GM19452 (cell line): Measurements from ENCODE around the gene GALNT11.
"Not testable (repeated sequence)": the region's sequence is repeated elsewhere in the genome, so short reads cannot be mapped to it uniquely, and the experiment has no call there.

Experiments
- ATAC-seq: cut with Tn5 transposase; IDR thresholded peaks from one replicate; pipeline ENCODE4 v1.9.1; 2021; ENCODE audit not compliant: unreplicated experiment

The GALNT11 gene

DNA sequence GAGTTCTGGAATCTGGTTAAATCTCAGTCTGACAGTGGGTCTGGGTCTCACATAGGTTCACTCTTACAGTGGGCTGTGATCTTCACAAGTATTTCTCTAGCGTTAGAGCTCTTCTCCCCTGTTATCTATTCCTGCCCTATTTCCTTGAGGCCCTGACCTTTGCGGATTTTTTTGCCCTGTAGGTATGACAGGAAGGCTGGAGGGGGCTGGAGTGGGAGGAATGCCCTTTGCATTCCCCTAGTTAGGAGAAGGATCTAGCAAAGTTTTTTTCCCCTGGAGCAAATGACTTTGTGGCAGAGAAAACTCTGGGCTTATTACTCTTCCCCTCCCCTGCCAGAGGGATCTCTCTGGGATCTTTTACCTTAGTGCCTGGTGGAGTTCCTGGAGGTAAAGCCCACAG lies 49.2 kb downstream of the GALNT11 start:
- ATAC-seq = no peak

DNA sequence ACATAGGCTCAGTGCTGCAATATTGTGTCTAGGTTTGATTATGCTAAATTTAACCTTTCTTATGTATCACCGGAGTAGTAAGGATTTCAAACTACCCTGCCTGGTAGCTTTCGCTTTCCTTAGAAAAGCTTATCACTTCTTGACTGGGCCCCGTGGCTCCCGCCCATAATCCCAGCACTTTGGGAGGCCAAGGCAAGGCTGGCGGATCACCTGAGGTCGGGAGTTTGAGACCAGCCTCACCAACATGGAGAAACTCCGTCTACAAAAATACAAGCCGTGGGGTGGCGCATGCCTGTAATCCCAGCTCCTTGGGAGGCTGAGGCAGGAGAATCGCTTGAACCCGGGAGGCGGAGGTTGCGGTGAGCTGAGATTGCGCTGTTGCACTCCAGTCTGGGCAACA lies 49.9 kb downstream of the GALNT11 start:
- ATAC-seq = not testable (repeated sequence)

DNA sequence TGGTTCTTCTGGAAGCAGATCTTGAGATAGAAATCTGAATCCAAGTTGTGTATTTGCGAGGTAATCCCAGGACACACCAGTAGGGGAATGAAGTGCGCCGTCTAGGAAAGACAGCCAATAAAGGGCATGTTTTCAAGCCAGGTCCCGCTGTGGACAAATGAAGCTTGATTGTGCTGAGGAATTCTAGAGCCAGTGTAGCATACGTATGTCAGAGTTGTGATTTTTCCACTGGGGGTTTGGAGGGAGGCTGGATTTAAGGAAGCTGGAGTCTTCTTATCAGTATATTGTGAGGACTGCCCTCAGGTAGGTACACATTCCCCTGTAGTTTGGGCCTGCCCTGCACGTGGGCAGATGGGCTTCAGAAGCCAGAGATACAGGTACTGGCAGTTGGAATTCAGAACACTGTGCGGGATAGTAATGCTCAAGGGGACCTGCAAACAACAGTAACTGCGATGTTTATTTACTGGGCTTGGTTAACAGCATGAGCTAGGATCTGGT lies 50.9 kb downstream of the GALNT11 start:
- no peak for ATAC-seq

DNA sequence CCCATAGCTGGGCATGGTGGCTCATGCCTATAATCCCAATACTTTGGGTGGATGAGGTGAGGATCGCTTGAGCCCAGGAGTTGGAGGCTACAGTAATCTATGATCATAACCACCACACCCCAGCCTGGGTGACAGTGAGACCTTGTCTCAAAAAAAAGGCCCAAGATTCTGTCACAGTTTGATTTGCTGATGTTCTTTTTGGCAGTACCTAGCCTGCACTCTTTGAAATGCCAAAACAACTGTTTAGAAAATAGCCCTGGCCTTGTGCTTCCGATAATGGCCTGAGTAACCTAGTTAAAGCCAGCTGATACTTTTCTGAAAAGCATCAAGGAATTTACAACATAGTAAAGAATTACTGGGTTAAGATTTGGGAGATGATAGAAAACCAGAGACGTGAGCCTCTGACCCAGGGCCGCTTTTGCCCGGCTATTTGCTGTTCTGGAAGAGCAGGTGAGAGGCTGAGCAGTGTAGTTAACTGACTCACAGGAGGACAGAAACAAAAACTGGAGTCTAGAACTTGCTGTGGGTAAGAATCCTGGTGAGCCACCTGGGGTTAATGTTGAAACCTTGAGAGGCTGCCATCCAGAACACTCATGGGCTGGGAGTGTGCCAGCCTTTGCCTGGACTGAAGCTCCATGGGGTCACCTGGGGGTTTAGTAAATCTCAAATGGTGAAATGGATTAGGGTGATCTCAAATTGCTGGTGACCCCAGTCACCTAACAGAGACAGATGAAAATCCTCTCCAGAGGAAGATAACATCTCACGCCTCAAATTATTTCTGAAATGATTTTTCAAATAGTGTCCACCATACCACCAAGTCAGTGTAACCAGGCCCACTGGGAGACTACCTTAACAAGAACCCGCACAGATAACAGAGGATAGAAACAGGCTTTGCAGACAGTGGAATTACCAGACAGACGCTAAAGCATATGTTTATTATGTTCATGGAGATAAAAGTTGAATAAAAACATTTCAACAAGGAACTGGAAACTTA lies 51.8 kb downstream of the GALNT11 start:
- ATAC-seq = no peak

DNA sequence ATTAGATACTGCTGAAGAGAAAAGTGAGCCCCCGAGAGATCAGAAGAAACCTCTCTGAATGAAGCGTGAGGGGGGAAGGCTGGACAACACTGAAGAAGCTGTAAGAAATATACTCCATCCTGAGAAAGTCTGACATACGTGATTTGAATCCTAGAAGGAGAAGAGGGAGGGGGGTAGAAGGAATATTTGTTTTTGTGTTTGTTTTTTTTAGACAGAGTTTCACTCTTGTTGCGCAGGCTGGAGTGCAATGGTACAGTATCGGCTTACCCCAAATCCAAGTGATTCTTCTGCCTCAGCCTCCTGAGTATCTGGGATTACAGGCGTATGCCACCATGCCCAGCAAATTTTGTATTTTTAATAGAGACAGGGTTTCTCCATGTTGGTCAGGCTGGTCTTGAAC lies 52.6 kb downstream of the GALNT11 start:
- no peak for ATAC-seq

DNA sequence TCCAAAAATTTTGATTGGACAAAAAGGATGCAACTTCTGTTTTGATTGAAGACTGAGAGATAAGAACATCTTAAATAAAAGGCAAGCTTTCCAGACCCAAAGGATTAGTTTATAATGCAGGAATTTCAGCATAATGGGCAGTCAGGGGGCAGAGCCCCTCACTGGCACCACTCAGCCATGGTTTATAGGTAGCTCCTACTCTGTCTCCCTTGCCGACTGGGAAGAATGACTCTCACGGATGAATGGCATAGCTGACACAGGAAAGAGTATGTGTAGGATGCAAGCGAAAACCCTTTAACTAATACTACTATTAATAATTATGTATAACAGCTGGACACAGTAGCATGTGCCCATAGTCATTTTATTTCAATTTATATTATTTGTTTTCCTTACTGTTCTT lies 53.3 kb downstream of the GALNT11 start:
- no peak for ATAC-seq

DNA sequence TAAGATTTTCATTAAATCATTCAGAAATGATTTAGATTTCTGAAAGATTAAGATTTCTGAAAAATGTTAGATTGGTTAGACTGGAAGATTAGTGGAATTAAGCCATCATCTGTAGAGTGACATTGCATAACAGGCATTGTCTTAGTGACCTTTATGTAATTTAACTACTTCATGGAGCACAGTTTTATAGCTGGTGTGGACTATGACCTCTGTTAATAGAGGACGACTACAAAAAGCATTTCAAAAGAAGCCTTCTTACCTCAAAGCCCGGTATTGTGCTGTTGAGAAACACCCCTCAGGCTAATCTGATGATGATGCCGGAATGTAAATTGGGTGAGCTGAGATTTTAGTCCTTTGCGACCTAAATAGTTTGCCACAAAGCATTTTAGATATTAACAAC lies 55.6 kb downstream of the GALNT11 start:
- ATAC-seq = no peak

DNA sequence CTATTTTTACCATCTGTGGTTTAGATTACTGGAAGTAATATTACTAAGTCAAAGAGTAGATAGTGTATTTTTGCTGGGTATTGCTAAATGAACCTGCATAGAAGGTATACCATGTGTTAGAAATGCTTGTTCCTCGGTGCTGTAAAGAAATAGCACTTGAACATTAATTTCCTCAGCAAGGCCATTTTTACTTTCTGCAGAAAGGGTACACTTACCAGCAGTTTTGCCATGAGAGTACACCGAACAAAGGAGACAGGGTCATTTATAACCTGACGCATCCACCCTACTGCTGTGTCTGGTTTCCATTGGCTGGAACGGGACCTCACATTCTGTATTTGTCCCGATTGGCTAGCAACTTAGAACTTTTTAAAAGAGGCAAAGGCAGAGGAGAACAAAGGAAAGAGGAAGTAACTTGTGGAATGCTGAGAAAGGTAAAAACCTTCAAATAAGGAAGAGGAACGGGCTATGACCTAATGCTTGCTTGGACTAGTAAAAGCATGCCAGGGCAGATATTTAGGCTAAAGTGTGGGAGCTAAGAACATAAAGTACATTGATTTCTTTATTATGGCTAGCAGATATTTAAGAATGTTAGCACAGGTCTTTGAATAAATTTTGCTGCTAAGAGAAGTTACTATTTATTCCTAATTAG lies 56.7 kb downstream of the GALNT11 start:
- not testable (repeated sequence) for ATAC-seq

DNA sequence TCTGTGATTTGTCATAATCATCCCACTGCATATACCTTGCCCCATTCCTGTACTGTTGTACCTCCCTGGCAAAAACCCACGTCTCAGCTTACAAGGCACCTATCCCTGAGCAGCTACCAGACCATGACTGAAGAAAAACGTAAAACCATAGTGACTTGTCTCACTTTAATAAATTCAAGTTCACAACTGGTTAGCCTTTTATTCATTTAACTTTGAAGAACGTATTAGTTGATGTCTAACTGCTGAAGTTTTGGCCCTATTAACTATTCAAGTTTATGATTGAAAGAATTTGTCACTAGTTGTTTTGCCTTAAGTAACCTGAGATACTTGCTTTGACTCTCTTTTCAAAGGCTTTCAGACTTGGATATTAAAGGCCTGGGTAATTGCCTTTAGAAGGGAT lies 59.7 kb downstream of the GALNT11 start:
- no peak for ATAC-seq

DNA sequence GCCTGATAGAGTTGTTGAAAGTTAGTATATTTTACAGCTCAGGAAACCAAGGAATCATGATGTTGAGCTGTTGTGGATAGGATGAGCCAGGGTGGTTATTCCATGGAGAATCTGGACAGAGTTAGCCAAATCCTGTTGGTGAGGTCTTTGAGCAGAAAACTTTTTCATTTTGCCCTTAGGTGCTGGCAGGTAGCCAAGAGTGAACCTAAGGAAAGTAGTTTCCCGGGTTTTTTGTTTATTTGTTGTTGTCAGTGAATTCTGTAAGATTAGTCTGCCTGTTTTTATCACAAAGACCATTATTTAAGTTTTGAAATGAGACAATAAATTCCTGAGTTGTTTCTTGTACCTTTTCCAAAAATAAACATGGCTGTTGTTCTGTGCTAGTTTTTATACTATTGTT lies 61.0 kb downstream of the GALNT11 start:
- no peak for ATAC-seq

DNA sequence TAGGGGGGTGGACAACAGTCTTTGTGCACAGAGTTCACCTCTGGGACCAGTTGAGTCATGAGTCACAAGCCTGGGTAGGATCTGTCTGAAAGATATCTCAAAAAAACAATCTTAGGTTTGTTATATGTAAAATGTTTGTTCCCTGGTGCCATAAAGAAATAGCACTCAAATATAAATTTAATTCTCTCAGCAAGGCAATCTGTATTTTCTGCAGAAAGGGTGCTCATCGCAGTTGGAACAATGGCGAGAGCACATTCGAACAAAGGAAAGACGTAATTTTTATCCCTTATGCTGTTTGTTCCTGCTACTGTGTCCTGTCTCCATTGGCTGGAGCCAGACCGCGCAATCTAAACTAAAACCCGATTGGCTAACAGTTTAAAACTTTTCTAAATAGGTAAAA lies 63.7 kb downstream of the GALNT11 start:
- ATAC-seq = no peak

DNA sequence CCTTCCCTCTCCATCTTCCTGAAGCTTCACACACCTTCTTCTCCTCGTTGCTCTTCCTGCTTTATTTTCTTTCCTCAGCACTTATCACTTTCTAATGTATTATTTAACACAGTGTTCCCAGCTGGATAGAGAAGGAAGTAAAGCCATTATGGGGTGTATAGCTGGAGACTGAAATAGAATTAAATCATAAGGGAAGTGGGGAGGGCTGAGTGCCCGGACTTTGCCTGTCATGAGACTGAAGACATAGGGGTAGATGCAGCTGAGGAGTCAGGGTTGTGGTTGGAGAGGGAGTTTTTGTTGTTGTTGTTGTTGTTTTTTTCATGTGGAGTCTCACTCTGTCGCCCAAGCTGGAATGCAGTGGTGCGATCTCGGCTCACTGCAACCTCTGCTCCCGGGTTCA lies 65.3 kb downstream of the GALNT11 start:
- no peak for ATAC-seq

DNA sequence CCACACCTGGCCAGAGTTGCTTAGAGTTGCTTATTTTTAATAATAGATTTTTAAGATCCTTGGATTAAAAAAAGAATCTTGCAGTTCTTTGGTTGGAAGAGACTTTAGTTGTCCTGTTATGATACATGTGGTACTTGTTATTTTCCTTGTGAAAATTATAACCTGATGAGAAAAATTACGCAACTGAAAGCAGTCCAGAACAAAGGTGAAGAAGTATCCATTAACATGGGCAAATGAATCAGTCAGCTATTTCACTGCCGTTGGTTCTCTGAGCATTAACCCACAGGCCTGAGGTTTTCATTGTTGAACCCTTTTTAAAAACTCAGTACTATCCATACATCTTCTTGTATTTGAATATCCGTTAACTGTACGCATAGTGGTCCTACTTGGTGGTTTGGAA lies 68.2 kb downstream of the GALNT11 start:
- ATAC-seq = no peak

DNA sequence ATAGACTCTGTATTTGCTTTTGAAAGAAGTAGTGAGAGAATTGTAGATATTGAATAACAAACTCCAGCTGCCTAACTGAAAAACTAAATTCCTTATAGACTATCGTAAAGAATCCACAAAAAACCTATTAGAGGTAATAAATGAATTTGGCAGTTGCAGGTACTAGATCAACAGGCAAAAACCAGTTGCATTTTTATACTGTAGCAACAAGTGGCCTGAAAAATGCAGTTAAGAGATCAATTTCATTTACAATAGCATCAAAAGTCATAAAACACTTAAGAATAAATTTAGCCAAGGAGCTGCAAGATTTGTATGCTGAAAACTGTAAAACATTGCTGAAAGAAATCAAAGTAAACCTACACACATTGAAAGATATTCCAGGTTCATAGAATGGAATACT lies 70.3 kb downstream of the GALNT11 start:
- ATAC-seq = no peak

DNA sequence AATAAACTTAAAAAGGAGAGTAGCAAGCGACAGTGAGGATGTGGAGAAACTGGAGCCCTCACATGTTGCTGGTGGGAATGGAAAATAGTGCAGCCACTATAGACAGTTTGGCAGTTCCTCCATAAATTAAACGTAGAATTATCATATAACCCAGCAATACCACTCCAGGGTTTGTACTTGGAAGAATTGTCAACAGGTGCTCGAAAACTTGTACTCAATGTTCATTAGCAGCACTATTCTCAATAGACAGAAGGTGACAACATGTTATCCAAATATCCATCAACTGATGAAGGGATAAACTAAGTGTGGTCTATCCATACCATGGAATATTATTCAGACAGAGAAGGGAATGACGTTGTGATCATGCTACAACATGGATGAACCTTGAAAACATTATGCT lies 71.9 kb downstream of the GALNT11 start:
- ATAC-seq = no peak

DNA sequence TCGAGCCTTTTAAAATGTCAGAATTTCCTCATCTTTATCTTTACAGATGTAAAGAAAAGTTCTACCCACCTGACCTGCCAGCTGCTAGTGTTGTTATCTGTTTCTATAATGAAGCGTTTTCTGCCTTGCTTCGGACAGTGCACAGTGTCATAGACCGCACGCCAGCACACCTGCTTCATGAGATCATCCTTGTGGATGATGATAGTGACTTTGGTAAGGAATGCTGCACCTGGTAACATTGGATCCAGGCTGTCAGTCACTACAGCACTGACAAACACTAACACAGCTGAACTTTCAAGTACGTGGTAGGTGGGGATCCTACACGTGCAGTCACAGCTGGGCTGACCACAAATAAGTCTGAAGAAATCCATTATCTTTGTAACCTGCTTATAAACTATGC lies 77.6 kb downstream of the GALNT11 start:
- ATAC-seq = no peak

DNA sequence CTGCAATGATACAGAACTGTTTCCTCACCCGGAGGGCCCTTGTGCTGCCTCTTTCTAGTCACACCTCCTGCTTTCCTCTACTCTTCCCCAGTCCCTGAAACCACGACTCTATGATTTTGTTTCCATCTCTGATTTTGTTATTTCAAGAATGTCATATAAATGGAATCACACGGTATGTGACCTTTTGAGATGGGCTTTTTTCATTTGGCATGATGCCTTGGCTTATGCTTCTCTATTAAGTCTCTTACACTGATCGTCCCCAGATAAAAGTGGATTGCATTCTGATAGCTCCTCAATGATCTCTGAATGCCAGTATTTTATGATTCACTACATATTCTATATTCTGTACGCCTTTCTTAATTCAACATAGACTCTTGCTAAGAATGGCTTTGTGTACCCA lies 78.2 kb downstream of the GALNT11 start:
- ATAC-seq = no peak

DNA sequence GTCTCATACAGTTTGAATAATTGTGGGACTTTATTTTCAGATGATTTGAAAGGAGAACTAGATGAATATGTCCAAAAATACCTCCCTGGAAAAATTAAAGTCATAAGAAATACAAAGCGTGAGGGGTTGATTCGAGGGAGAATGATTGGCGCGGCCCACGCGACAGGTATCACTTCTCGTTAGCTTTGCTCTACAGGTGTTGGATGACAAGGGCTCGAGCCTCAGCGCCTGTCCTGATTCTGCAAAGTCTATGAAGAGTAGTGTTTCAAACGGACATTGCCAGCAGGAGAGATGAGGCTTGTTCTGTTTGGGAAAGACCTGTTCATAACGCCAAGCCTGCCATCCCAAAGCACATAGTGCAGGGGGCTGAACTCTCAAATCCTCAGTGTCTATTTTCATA lies 79.7 kb downstream of the GALNT11 start:
- no peak for ATAC-seq

DNA sequence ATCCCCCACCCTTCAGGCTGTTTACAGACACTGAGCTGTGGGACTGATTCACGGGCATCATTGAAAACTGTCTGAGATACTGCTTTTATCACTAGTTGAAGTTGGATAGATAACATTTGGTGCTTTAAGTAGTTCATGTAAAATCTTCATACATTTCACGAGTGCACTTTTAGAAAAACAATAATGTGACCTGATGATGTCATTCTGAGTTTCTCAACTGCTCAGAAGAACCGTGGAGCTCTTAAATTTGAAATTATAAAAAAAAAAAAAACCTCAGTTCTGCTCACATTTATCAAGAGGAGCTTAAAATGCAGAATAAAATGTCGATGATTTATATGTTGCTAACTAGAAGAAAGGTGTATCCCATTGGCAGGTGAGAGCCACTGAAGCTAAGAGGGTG lies 81.5 kb downstream of the GALNT11 start:
- no peak for ATAC-seq

DNA sequence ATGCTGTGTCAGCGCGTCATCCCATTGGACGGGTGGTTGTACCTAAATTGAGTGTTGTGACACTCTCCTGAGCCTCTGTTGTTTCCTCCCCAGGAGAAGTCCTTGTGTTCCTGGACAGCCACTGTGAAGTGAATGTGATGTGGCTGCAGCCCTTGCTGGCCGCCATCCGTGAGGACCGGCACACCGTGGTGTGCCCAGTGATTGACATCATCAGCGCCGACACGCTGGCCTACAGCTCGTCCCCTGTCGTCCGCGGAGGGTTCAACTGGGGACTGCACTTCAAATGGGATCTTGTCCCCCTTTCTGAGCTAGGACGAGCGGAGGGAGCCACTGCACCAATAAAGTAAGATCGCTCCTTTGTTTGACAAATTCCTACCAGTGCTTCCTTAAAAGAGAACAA lies 82.5 kb downstream of the GALNT11 start:
- ATAC-seq = no peak

DNA sequence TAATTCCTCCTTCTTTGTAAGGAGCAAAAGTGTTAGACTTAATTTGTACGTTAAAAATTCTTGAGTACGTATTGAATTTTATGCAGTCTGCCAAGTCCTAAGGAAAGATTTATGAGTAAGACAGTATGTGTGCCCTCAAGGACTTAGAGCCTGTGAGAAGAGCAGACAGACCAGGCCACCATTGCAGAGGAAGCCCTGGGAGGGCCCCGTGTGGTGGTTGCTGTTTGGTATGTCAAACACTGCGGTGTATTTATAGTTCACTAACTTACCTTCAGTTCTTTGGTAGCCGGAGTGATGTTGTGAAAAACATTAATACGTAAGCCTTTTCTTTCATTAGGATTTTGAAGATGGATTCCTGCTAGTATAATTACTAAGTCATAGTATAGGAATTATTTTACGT lies 82.9 kb downstream of the GALNT11 start:
- no peak for ATAC-seq

DNA sequence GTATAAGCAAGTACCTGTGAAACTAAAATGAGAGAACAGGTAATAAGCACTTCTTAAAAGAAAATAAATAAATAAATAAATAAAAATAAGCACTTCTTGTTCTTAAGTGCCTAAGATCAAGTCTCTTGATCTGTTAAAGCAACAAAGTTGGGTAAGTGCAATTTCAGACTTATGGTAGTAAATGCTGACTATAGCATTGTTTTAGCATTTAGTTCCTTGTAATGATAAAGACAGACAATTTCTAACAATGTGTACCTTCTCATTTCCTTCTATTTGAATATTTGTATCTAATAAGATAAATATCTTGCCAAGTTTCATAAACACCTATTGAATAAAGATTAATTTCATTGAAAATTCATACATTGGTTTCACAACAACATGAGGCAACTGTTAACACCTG lies 87.4 kb downstream of the GALNT11 start:
- no peak for ATAC-seq
